ENCODE data around the gene SPC25.
"Not testable (repeated sequence)": the region's sequence is repeated elsewhere in the genome, so short reads cannot be mapped to it uniquely, and the experiment has no call there.

Gene SPC25

DNA sequence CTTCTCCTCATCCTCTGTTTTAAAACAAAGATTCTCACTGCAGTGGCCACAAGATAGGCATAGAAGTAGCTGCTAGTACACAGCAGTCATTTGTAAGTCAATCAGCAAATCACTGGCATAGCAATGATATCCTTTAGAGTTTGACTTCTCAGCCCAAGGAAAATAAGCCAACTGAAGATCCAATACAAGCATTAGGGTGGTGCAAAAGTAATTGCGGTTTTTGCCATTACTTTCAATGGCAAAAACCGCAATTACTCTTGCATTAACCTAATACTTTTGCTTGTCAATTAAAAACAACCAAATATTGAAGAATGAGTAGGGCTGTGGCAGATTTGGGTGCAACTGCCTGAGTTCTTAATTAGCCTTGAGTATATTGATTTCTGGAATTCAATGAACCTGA is 13.7 kb upstream of the SPC25 start:
- DNase-seq (ENCODE audit: low read depth), result no peak

DNA sequence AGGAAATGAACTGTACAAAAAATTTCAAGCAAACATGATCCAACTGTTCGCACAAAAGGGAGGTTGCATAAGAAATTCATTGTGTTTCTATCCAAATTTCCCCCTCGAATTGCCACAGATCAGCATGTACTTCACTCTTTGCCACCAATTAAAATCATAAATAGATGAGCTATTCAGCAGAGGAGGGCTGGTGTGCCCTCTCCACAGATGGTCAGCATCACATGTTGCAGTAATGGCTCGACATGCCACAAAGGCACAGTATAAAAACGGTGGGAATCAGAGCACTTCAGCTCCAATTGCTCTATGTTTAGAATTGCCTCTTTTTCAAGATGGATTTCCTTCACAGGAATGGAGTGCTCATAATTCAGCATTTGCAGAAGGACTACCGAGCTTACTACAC is 10.8 kb upstream of the SPC25 start, which contains the start of gene G6PC2:
Gene G6PC2 (plus strand): TSS at position 289 of the 400 bp plus-strand sequence. CDS start 41 bp downstream, at position 330.
- no peak for DNase-seq (ENCODE audit: low read depth)

DNA sequence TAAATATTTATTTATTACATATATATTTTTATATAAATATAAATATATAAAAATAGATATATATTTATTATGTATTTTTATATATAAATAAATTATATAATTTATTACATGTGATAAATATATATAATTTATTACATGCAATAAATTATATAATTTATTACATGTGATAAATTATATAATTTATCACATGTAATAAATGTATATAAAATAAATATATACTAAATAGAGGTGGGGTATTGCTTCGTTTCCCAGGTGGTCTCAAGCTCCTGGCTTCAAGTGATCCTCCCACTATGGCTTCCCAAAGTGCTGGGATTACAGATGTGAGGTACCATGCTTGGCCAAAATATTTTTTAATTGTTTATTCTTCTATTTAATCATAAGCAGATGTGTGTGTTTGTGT is 7.2 kb upstream of the SPC25 start:
- DNase-seq (ENCODE audit: low read depth), result no peak

GRCh38 chr2:168896783-168897182 is 6.6 kb upstream of the SPC25 start:
- no peak for DNase-seq (ENCODE audit: low read depth)

GRCh38 chr2:168895771-168896170 is 5.5 kb upstream of the SPC25 start:
- no peak for DNase-seq (ENCODE audit: low read depth)

- DNase-seq (ENCODE audit: low read depth), result no peak
Observed at GRCh38 chr2:168894720-168895119, 4.5 kb upstream of the SPC25 start.

DNA sequence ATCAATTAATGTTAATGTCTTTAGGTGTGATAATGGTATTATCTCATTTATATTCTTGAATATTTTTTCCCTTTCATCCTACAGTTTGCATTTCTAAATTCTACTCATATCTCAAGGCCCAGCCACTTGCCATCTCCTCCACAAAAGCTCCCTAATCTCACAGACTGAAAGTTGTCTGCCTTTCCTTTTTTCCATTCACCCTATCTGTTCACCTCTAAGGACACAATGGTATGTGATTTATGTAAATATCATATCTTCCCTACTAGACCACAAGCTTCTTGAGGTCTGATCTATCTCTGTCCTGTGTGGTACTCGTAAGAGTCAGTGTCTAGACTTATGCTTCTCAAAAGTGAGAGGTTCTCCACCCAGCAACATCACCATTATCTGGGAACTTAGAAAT is 3.9 kb upstream of the SPC25 start:
- no peak for DNase-seq (ENCODE audit: low read depth)

- no peak for DNase-seq (ENCODE audit: low read depth)
Observed at GRCh38 chr2:168892327-168892726, 2.1 kb upstream of the SPC25 start.

GRCh38 chr2:168889635-168890005 is 610 bp downstream of the SPC25 start:
- no peak for DNase-seq (ENCODE audit: low read depth)

- no peak for DNase-seq (ENCODE audit: low read depth)
Observed at GRCh38 chr2:168884975-168885374, 5.3 kb downstream of the SPC25 start.

DNA sequence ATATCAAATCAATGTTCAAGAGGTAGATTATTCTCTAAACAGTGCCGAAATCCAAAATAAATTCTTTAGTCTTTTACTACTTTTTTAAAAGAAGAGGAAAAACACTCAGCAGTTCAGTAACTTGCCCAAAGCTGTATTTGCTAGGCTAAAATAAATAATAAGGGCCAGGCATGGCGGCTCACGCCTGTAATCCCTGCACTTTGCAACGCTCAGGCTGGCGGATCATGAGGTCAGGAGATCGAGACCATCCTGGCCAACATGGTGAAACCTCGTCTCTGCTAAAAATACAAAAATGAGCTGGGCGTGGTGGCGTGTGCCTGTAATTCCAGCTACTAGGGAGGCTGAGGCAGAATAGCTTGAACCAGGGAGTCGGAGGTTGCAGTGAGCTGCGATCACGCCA is 8.1 kb downstream of the SPC25 start:
- DNase-seq (ENCODE audit: low read depth), result not testable (repeated sequence)

- DNase-seq (ENCODE audit: low read depth), result no peak
Observed at GRCh38 chr2:168874368-168875054, 15.7 kb downstream of the SPC25 start.

DNA sequence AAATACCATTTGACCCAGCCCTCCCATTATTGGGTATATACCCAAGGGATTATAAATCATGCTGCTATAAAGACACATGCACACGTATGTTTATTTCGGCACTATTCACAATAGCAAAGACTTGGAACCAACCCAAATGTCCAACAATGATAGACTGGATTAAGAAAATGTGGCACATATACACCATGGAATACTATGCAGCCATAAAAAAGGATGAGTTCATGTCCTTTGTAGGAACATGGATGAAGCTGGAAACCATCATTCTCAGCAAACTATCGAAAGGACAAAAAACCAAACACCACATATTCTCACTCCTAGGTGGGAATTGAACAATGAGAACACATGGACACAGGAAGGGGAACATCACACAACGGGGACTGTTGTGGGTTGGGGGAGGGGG is 19.4 kb downstream of the SPC25 start:
- DNase-seq (ENCODE audit: low read depth), result not testable (repeated sequence)

DNA sequence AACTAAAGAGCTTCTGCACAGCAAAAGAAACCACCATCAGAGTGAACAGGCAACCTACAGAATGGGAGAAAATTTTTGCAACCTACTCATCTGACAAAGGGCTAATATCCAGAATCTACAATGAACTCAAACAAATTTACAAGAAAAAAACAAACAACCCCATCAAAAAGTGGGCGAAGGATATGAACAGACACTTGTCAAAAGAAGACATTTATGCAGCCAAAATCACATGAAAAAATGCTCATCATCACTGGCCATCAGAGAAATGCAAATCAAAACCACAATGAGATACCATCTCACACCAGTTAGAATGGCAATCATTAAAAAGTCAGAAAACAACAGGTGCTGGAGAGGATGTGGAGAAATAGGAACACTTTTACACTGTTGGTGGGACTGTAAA is 19.9 kb downstream of the SPC25 start:
- DNase-seq (ENCODE audit: low read depth), result not testable (repeated sequence)

- DNase-seq (ENCODE audit: low read depth), result not testable (repeated sequence)
Observed at GRCh38 chr2:168867164-168867563, 23.1 kb downstream of the SPC25 start.

- DNase-seq (ENCODE audit: low read depth), result no peak
Observed at GRCh38 chr2:168858146-168858545, 32.1 kb downstream of the SPC25 start.

- no peak for DNase-seq (ENCODE audit: low read depth)
Observed at GRCh38 chr2:168855601-168856000, 34.6 kb downstream of the SPC25 start.

- no peak for DNase-seq (ENCODE audit: low read depth)
Observed at GRCh38 chr2:168854651-168855050, 35.6 kb downstream of the SPC25 start.

DNA sequence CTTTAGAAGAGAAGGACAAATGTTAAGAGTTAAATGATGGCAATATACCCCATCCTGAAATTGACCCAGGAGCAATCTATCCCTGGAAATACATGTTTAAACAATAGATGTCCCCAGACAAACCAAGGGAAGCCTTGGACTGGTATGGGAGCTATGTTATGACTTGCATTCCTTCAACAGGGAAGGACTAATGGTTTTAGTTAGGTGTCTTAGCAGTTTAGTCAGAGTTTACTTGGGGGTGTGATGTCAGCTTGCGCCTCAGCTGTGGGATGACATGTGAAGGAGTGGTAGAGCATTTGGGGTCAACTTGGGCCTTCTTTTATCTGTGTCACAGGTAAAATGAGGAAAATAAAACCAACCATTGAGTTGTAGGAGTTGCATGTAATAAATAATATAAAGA is 36.8 kb downstream of the SPC25 start:
- no peak for DNase-seq (ENCODE audit: low read depth)

- DNase-seq (ENCODE audit: low read depth), result no peak
Observed at GRCh38 chr2:168852481-168852880, 37.7 kb downstream of the SPC25 start.

DNA sequence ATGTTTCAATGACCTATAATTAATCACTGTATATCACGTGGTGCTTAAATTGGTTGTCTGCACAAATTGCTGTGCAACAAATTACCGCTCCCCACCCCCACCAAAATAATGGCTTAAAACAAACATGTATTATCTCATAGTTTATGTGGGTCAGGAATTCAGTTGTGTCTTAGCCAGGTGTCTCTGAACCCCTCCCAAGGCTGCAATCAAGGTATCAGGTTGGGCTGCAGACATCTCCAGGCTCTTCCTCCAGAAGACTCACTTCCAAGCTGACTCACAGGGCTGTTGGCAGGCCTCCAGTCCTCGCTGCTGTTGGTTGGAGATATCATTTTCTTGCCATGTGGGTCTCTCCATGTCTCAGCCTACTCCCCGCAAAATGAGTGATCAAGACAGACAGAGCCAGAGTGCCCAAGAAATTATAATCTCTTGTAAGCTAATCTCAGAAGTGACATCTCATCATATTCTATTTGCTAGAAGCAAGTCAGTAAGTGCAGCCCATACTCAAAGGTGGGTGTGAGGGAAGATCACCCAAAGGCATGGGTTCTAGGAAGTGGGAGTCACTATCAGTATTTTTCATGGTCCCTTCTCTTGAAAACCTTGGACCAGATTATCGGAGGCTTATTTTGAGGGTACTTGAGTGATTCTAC is 38.4 kb downstream of the SPC25 start:
- no peak for DNase-seq (ENCODE audit: low read depth)

DNA sequence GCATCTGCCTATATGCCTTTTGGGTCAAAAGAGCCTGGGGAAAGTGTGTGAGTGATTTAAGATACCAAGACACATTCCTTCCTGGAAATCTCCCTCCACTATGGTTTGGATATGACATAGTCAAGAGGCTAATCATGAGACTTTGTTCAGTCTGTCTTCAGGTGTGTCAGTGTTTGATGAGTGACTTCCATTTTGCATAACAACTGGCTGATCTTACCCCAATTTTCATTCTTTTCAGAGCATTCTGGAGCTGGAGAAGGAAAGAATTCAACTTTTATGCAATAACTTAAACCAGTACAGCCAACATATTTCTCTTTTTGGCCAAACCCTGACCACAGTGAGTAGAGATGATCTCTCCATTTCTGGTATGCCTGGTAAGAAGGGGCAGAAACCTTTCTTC is 39.4 kb downstream of the SPC25 start:
- DNase-seq (ENCODE audit: low read depth), result no peak

- DNase-seq (ENCODE audit: low read depth), result no peak
Observed at GRCh38 chr2:168849610-168850009, 40.6 kb downstream of the SPC25 start.

- DNase-seq (ENCODE audit: low read depth), result no peak
Observed at GRCh38 chr2:168848225-168848624, 42.0 kb downstream of the SPC25 start.

All from activated T-helper 9 cell treated with anti-CD3 and anti-CD28 coated beads, Interleukin-2, amount 50 U/mL, for 16 hours (primary cell).